ENCODE results near the gene RFX5.
"Not testable (repeated sequence)": the region's sequence is repeated elsewhere in the genome, so short reads cannot be mapped to it uniquely, and the experiment has no call there.

The RFX5 gene

GRCh38 chr1:151367658-151368392 is 20.8 kb upstream of the RFX5 start:
- in situ Hi-C loops (cut with HindIII; ENCODE audit: low pct_ligation_motif_present, low pct_unique_long_range_greater_than_20kb, low sequenced_read_pairs) = no loop called here
- no peak for DNase-seq

- DNase-seq = no peak
- in situ Hi-C loops (cut with HindIII; ENCODE audit: low pct_ligation_motif_present, low pct_unique_long_range_greater_than_20kb, low sequenced_read_pairs) = no loop called here
Measured at GRCh38 chr1:151364996-151365395, 17.9 kb upstream of the RFX5 start.

GRCh38 chr1:151362308-151363155 is 15.5 kb upstream of the RFX5 start:
- DNase-seq = no peak
- in situ Hi-C loops (cut with HindIII; ENCODE audit: low pct_ligation_motif_present, low pct_unique_long_range_greater_than_20kb, low sequenced_read_pairs) = no loop called here

GRCh38 chr1:151361883-151362282 is 14.8 kb upstream of the RFX5 start:
- in situ Hi-C loops (cut with HindIII; ENCODE audit: low pct_ligation_motif_present, low pct_unique_long_range_greater_than_20kb, low sequenced_read_pairs) = no loop called here
- no peak for DNase-seq

- DNase-seq = no peak
- in situ Hi-C loops (cut with HindIII; ENCODE audit: low pct_ligation_motif_present, low pct_unique_long_range_greater_than_20kb, low sequenced_read_pairs) = no loop called here
Measured at GRCh38 chr1:151356696-151357095, 9.6 kb upstream of the RFX5 start.

GRCh38 chr1:151352021-151352718 is 5.1 kb upstream of the RFX5 start:
- no peak for DNase-seq

GRCh38 chr1:151350323-151350722 is 3.3 kb upstream of the RFX5 start:
- in situ Hi-C loops (cut with HindIII; ENCODE audit: low pct_ligation_motif_present, low pct_unique_long_range_greater_than_20kb, low sequenced_read_pairs); DNase-seq: not testable (repeated sequence)

More at GRCh38 chr1:151352021-151352718, 5.1 kb upstream of the RFX5 start:
- in situ Hi-C loops (cut with HindIII; ENCODE audit: low pct_ligation_motif_present, low pct_unique_long_range_greater_than_20kb, low sequenced_read_pairs) = no loop called here

- in situ Hi-C loops (cut with HindIII; ENCODE audit: low pct_ligation_motif_present, low pct_unique_long_range_greater_than_20kb, low sequenced_read_pairs) = no loop called here
- DNase-seq = peak; percentile 33
Measured at GRCh38 chr1:151347523-151348246, 633 bp upstream of the RFX5 start.

GRCh38 chr1:151346082-151346768 is 827 bp downstream of the RFX5 start:
- in situ Hi-C loops (cut with HindIII; ENCODE audit: low pct_ligation_motif_present, low pct_unique_long_range_greater_than_20kb, low sequenced_read_pairs) = no loop called here

GRCh38 chr1:151344291-151344690 is 2.8 kb downstream of the RFX5 start:
- no peak for DNase-seq
- in situ Hi-C loops (cut with HindIII; ENCODE audit: low pct_ligation_motif_present, low pct_unique_long_range_greater_than_20kb, low sequenced_read_pairs) = no loop called here

More at GRCh38 chr1:151346082-151346768, 827 bp downstream of the RFX5 start:
- no peak for DNase-seq

GRCh38 chr1:151343587-151343986 is 3.5 kb downstream of the RFX5 start:
- in situ Hi-C loops (cut with HindIII; ENCODE audit: low pct_ligation_motif_present, low pct_unique_long_range_greater_than_20kb, low sequenced_read_pairs) = no loop called here
- DNase-seq = no peak

GRCh38 chr1:151342569-151342968 is 4.5 kb downstream of the RFX5 start:
- no peak for DNase-seq
- in situ Hi-C loops (cut with HindIII; ENCODE audit: low pct_ligation_motif_present, low pct_unique_long_range_greater_than_20kb, low sequenced_read_pairs) = no loop called here

GRCh38 chr1:151342021-151342420 is 5.0 kb downstream of the RFX5 start:
- no peak for DNase-seq

GRCh38 chr1:151340870-151341754 is 5.9 kb downstream of the RFX5 start:
- DNase-seq = peak; percentile 88
- in situ Hi-C loops (cut with HindIII; ENCODE audit: low pct_ligation_motif_present, low pct_unique_long_range_greater_than_20kb, low sequenced_read_pairs) = no loop called here

More at GRCh38 chr1:151342021-151342420, 5.0 kb downstream of the RFX5 start:
- in situ Hi-C loops (cut with HindIII; ENCODE audit: low pct_ligation_motif_present, low pct_unique_long_range_greater_than_20kb, low sequenced_read_pairs) = no loop called here

GRCh38 chr1:151336556-151336955 is 10.5 kb downstream of the RFX5 start:
- in situ Hi-C loops (cut with HindIII; ENCODE audit: low pct_ligation_motif_present, low pct_unique_long_range_greater_than_20kb, low sequenced_read_pairs) = no loop called here
- DNase-seq = no peak

GRCh38 chr1:151334822-151335221 is 12.2 kb downstream of the RFX5 start:
- no peak for DNase-seq
- in situ Hi-C loops (cut with HindIII; ENCODE audit: low pct_ligation_motif_present, low pct_unique_long_range_greater_than_20kb, low sequenced_read_pairs) = no loop called here

All from ACHN (cell line).